ENCODE measurements around the gene CNOT4.

DNA sequence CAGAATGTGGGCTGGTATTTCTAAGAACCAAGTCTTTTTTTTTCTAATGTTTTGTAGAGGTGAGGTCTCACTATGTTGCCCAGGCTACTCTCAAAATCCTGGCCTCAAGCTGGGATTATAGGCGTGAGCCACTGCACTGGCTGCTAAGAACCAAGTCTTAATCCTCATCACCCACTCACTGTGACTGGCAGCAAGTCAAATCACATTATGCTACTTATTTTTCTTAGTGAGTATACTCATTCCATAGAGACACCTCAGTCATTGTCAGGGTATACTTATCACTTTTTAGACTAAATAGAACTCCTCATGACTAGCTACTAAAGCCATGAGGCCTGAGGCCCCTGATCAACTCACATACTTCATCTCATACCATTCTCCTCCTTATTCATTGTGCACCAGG is 160.2 kb downstream of the CNOT4 start:
- TF ChIP-seq CTCF (IDR thresholded peaks at IDR 0.05; ENCODE audit: low read depth, low read length) (no peak), POLR2A (IDR thresholded peaks at IDR 0.05; ENCODE audit: extremely low read depth, insufficient read length) (no peak)
